NCI-H446 (cell line): ENCODE results near the gene ASB9.
"Not testable (repeated sequence)": the region's sequence is repeated elsewhere in the genome, so short reads cannot be mapped to it uniquely, and the experiment has no call there.

Source experiments
- DNase-seq, 2 experiments: peaks; one replicate each; lab custom pipeline; 2025; lab: John Stamatoyannopoulos, UW

ASB9 gene

GRCh38 chrX:15269618-15270521, at the start of gene ASB9:
Gene ASB9, minus strand, starts transcription at chrX:15270083. Its CDS starts 209 bp downstream, at chrX:15269874.
- DNase-seq: no peak

GRCh38 chrX:15319075-15319474, 49.2 kb upstream of the ASB9 start:
- no peak for DNase-seq

GRCh38 chrX:15315509-15315908, 45.6 kb upstream of the ASB9 start, which contains the start of gene ASB11:
Gene ASB11, minus strand, starts transcription at chrX:15315640. Its CDS starts 35 bp downstream, at chrX:15315605.
- DNase-seq: no peak

- DNase-seq: no peak
Measured at GRCh38 chrX:15314472-15314871, 44.6 kb upstream of the ASB9 start.

GRCh38 chrX:15311119-15311518, 41.2 kb upstream of the ASB9 start:
- DNase-seq: no peak

GRCh38 chrX:15310117-15310516, 40.2 kb upstream of the ASB9 start:
- DNase-seq: peak in 1 of 2 experiments; percentile 32

GRCh38 chrX:15305899-15306298, 36.0 kb upstream of the ASB9 start:
- not testable (repeated sequence) for DNase-seq

GRCh38 chrX:15301924-15302323, 32.0 kb upstream of the ASB9 start:
- DNase-seq: no peak

- DNase-seq: peak in 1 of 2 experiments; percentile 41
Measured at GRCh38 chrX:15299941-15300851, 30.3 kb upstream of the ASB9 start.

- DNase-seq: no peak
Measured at GRCh38 chrX:15298780-15299179, 28.9 kb upstream of the ASB9 start.

- no peak for DNase-seq
Measured at GRCh38 chrX:15298201-15298600, 28.3 kb upstream of the ASB9 start.

GRCh38 chrX:15293451-15293850, 23.6 kb upstream of the ASB9 start:
- no peak for DNase-seq

- DNase-seq: no peak
Measured at GRCh38 chrX:15292861-15293260, 23.0 kb upstream of the ASB9 start.

GRCh38 chrX:15277604-15278003, 7.7 kb upstream of the ASB9 start:
- DNase-seq: no peak

GRCh38 chrX:15274946-15275345, 5.1 kb upstream of the ASB9 start:
- DNase-seq: no peak

- not testable (repeated sequence) for DNase-seq
Measured at GRCh38 chrX:15273275-15273674, 3.4 kb upstream of the ASB9 start.

- no peak for DNase-seq
Measured at GRCh38 chrX:15271757-15272156, 1.9 kb upstream of the ASB9 start.

GRCh38 chrX:15269120-15269519, 763 bp downstream of the ASB9 start:
- DNase-seq: no peak

- DNase-seq: no peak
Measured at GRCh38 chrX:15254852-15255251, 15.0 kb downstream of the ASB9 start.

GRCh38 chrX:15245896-15246295, 24.0 kb downstream of the ASB9 start:
- no peak for DNase-seq

GRCh38 chrX:15244421-15244820, 25.5 kb downstream of the ASB9 start:
- DNase-seq: no peak

- DNase-seq: peak; percentile 3 to 40
Measured at GRCh38 chrX:15242899-15243555, 26.9 kb downstream of the ASB9 start.
